Duodenal mucosa (tissue), 2 donors: Measurements from ENCODE around the gene KCNJ14.

Source experiments
- H3K27ac ChIP-seq: one replicate; pipeline ENCODE4 v1.7.0; 2013; ENCODE audit warnings: low read depth, low read length
- H3K27me3 ChIP-seq, 2 donors: one replicate each; pipeline ENCODE4 v1.7.0; 2013; ENCODE audit warnings: low read length in 2 of 2, control low read depth in 1 of 2; ENCODE audit not compliant: insufficient read depth in 2 of 2, control insufficient read depth in 1 of 2
- H3K36me3 ChIP-seq, 2 donors: one replicate each; pipeline ENCODE4 v1.7.0; 2013; ENCODE audit warnings: low read length in 2 of 2, control low read depth in 1 of 2; ENCODE audit not compliant: insufficient read depth in 2 of 2, control insufficient read depth in 1 of 2
- H3K4me1 ChIP-seq, 2 donors: one replicate each; pipeline ENCODE4 v1.7.0; 2013; ENCODE audit warnings: low read length in 2 of 2, control low read depth in 1 of 2; ENCODE audit not compliant: insufficient read depth in 2 of 2, control insufficient read depth in 1 of 2
- H3K4me3 ChIP-seq, 2 donors: one replicate each; pipeline ENCODE4 v1.7.0; 2013; ENCODE audit warnings: low read length in 2 of 2, low read depth in 1 of 2
- H3K9ac ChIP-seq, 2 donors: one replicate each; pipeline ENCODE4 v1.7.0; 2013; ENCODE audit warnings: low read length in 2 of 2, low read depth in 1 of 2
- H3K9me3 ChIP-seq, 2 donors: one replicate each; pipeline ENCODE4 v1.7.0; 2013; ENCODE audit warnings: low read length in 2 of 2, control low read depth in 1 of 2; ENCODE audit not compliant: control insufficient read depth in 1 of 2

The KCNJ14 gene

DNA sequence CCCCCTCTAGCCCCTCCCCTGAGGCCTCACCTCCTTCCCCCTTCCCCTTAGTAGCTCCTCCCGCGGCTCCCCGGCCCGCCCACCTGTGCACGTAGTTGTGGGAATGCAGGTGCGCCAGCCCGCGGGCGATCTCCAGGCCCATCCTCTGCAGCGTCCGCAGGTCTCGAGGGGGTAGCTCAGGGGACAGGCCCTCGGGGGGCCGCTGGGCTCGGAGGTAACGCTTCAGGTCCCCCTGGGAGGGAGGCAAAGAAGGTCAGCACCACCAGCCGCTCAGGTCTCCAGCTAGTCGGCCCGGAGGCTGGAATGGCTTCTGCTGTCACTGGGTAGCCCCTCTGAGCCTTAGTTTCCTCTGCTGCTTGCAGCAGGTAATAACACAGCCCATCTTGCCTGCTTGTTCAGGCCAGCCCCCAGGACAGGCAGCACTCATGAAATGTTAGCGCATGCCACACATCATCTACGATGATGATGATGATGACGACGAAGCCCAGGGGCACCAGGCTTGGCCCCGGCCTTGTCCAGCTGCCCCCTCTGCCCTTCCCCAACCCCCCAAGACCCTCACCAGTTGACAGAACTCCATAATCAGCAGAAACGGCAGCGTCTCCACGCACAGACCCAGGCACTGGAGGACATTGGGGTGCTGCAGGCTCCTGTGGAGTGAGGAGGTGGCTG is 47.1 kb downstream of the KCNJ14 start:
- Histone ChIP-seq H3K4me1 (peaks cover 4 to 13% of the 10 kb centered on the region in 2 donors), H3K27ac (no peak overlapping the region), H3K9ac (peak overlapping the region; percentile 39 to 57), H3K27me3 (peaks cover 7 to 8% of the 10 kb centered on the region in 2 donors), H3K4me3 (peak overlapping the region; percentile 52 to 60), H3K36me3 (no peaks in the 10 kb centered on the region), H3K9me3 (no peaks in the 10 kb centered on the region)

DNA sequence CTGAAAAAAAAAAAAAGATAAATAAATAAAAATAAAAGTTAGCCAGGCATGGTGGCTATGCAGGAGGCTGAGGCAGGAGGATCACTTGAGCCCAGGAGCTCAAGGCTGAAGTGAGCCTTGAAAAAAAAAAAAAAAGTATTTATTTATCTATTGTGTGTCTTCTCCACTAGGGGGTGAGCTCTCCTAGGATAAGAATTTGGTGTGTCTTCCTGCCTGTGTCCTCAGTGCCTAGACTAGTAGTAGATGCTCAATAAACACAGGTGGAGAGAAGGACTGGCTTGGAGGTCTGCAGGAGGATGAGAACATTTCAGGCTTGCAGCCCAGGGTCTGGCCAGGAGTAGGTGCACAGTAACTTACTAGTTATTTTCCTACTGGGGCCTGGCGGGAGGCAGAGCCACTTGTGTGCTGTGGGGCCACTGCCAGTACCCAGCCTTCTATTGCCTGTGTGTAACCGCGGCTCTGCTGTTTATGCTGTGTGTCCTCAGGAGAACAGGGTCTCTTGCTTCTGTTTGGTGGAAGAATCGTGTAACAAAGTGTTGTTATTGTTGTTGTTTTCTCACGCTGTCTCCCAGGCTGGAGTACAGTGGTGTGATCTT is 50.9 kb downstream of the KCNJ14 start:
- Histone ChIP-seq H3K4me3 (no peak overlapping the region), H3K27ac (no peak overlapping the region), H3K9ac (no peak overlapping the region), H3K4me1 (peaks cover 3 to 4% of the 10 kb centered on the region in 2 donors), H3K36me3 (no peaks in the 10 kb centered on the region), H3K27me3 (peaks cover 0 to 10% of the 10 kb centered on the region in 2 donors), H3K9me3 (no peaks in the 10 kb centered on the region)

DNA sequence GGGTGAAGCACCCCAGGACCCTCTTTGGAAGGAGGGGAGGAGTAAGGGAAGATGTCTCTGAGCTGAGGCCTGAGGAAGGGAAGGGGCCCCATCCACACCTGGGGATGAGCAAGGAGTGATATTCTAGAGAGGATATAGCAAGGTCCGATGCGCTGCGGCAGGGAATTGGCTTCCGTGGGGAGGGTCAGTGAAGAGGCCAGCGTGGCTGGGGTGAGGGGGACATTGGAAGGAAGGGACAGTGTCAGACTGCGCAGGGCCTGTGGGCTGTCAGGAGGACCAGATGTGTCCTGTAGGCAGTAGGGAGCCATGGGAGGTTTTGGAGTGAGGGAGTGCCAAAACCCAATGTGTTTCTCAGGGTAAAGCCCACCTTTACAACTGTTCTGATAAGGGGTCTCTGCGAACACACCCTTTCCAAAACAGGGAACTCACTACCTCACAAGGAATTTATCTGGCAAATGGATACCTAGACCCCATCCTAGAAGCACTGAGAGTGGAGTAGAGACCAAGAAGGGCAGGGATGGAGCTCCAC is 52.6 kb downstream of the KCNJ14 start:
- H3K4me1 ChIP-seq, result peaks cover 0 to 1% of the 10 kb centered on the region in 2 donors
- H3K27me3 ChIP-seq, result peaks cover 11 to 22% of the 10 kb centered on the region in 2 donors
- H3K36me3 ChIP-seq, result no peaks in the 10 kb centered on the region
- no peak overlapping the region for H3K4me3 ChIP-seq
- no peaks in the 10 kb centered on the region for H3K9me3 ChIP-seq
- H3K9ac ChIP-seq, result no peak overlapping the region
- H3K27ac ChIP-seq, result no peak overlapping the region

DNA sequence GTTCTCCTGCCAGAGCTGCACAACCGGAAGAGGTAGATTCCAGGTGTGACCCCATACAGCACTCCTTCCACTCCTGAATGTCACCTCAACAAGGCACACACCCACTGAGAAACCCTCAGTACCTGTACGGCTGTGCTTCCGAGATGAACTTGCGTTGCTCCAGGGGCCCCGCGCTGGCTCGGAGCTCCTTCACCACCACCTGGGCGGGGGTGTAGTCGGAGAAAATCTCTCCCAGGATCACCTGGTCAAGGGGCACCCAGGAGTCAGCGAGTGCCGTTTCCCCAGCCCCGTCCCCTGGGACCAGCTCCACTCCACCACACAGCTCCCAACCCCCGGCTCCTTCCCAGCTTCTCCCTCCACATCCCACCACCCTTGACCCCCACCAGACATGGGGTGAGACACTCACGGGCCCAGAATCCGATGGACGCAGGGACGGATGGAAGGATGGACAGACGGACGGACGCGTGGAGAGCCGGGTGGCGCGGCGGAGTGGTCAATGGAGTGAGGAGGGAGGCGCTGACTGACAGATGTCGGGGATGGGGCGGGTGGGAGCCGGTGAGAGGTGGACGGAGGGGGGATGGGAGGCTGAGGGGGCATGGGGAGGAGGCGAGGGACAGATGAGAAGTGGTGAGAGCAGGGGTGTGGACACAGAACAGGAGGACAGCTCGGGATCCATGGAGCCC is 53.5 kb downstream of the KCNJ14 start:
- Histone ChIP-seq H3K9ac (no peak overlapping the region), H3K27ac (no peak overlapping the region), H3K4me1 (peaks cover 0 to 8% of the 10 kb centered on the region in 2 donors), H3K9me3 (no peaks in the 10 kb centered on the region), H3K36me3 (no peaks in the 10 kb centered on the region), H3K27me3 (peaks cover 16 to 27% of the 10 kb centered on the region in 2 donors), H3K4me3 (no peak overlapping the region)

DNA sequence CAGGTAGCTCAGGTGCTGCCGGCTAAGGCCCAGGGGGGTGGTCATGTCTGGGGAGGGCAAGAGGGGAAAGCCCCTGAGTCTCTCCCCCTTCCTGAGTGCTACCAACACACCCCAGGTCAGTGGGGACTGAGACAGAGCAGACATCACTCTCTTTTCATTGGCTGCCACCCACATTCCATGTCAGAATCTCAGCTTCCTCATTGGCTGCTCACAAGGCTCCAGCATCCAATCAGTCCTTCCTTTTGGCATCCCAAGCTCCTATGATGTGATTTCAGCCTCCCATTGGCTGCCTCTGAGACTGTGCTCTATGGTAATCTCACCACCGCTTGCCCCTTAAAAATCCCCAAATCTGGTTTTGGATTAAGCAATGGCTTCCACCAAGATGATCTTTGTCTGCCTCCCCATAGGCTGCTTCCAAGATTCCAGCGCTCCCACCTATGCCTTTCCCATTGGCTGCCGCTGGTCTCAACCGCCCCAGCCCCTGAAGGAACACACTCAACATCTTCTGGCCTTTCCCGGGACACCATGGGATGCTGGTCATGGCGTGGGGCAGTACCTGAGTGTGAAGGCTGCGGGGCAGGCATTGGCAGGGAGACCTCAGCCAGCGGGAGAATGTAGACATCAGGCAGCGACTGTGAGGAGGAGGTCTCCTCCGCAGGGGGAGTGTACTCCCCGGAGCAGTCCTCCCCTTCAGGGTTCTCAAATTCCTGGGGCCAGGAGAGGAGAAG is 54.3 kb downstream of the KCNJ14 start:
- Histone ChIP-seq H3K4me1 (peaks cover 0 to 8% of the 10 kb centered on the region in 2 donors), H3K36me3 (no peaks in the 10 kb centered on the region), H3K9ac (no peak overlapping the region), H3K4me3 (no peak overlapping the region), H3K27ac (no peak overlapping the region), H3K27me3 (peaks cover 16 to 27% of the 10 kb centered on the region in 2 donors), H3K9me3 (no peaks in the 10 kb centered on the region)

DNA sequence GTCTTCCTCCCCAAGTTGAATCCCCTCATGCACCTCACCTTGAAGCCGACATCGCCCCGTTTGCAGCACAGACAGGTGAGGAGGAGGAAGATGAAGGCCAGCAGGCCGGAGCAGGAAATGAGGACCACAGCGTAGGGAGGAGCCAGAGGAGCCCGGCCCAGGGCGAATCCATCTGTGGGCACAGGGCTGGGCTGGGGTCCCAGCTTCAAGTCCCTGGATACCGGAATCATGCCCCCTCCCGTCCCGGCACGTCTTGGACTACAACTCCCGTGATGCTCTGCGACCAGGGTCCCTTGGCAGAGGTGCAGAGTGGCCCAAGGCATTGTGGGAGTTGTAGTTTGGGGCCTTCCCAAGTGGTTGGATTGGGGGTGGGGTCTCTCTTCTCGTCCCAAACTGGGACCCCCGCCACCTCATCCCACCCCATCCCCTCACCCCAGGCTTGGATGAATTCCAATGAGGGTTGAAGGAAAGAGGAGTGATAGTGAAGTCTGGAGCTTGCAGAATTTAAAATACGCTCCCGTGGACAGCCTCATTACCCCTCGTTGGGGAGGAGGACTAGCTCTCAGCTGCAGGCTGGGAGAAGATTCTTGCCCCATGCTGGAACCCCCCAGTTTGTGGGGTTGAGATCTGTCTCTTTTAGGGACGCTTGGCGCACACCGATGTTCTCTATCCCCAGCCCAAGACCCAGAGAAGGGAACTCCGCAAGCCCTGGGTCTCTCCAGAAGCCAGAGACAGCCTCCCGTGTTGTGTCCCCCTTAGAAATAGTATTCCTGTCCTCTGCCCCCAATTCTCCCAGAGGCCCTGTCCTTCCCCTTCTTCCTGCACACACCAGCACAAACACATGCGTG is 55.3 kb downstream of the KCNJ14 start:
- Histone ChIP-seq H3K4me3 (peak overlapping the region in 1 of 2 donors; percentile 36), H3K9ac (no peak overlapping the region), H3K27ac (no peak overlapping the region), H3K4me1 (peaks cover 0 to 8% of the 10 kb centered on the region in 2 donors), H3K36me3 (no peaks in the 10 kb centered on the region), H3K9me3 (no peaks in the 10 kb centered on the region), H3K27me3 (peaks cover 16 to 27% of the 10 kb centered on the region in 2 donors)

DNA sequence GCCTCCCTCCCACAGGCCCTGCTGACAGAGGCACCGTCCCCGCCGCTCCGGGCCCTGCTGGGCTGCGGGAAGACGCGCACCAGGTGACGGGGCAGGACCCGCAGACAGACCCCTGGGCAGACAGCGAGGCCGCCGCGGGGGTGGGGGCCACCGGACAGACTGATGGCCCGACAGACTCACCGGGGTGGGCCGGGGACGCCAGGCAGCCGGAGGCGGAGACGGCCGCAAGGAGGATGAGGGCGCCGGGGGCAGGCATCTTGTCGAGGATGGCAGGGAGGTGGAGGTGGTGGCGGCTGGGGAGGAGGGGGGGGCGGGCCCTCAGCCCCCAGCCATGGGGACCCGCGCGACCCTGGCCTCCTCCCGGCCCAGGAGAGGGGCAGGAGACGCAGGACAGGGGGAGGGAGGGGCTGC is 56.0 kb downstream of the KCNJ14 start:
- no peaks in the 10 kb centered on the region for H3K9me3 ChIP-seq
- H3K4me1 ChIP-seq, result peaks cover 0 to 8% of the 10 kb centered on the region in 2 donors
- no peaks in the 10 kb centered on the region for H3K36me3 ChIP-seq
- H3K4me3 ChIP-seq, result no peak overlapping the region
- H3K9ac ChIP-seq, result no peak overlapping the region
- H3K27ac ChIP-seq, result no peak overlapping the region
- peaks cover 16 to 27% of the 10 kb centered on the region in 2 donors for H3K27me3 ChIP-seq

DNA sequence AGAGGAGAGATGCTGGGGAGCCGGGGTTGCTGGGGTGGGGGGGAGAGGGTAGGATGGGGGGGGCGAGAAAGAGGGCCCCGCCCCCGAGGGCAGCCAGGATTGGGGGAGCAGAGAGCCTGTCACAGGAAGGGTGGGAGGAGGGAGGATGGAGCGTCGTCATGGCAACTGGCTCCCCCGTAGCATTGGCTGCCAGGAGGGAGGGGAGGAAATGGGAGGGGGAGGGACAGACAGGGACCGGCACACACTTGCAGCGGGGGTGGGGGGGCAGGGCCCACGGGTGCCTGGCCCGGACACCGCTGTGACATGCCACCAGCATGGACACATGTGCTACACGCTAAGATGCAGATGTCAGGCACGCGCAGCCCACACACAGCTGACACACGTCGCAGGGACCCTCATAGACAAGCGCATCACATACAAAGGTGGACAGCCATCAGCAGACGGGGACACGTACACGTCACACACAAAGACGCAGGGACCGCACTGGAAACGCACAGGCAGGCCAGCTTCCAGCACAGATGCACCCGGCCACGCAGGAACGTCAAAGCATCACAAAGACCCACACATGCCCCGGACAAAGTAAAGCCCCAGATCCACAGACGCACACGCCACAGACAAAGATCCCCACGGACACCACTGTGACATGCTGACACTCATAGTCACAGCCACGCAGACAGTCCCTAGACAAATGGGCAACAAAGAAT is 56.6 kb downstream of the KCNJ14 start, which contains the start of gene LMTK3:
Gene LMTK3, minus strand, starts transcription at position 36 of the 704 bp plus-strand sequence. CDS start 259 bp downstream, outside the sequence.
- Histone ChIP-seq H3K4me3 (peak within 1 kb of the TSS in 1 of 2 donors; percentile 36), H3K27me3 (peaks cover 16 to 27% of the 10 kb centered on the region in 2 donors), H3K27ac (no peak within 1 kb of the TSS), H3K9me3 (no peaks in the 10 kb centered on the region), H3K9ac (no peak within 1 kb of the TSS), H3K36me3 (no peaks in the 10 kb centered on the region), H3K4me1 (peaks cover 0 to 8% of the 10 kb centered on the region in 2 donors)
